ENCODE data around the gene FZR1. TPM values are rescaled to one million over a fixed set of nuclear protein-coding genes. Genes with fewer than 3 reads are reported as not detected.

Gene FZR1
- polyA plus RNA-seq, 2 of the 4 experiments (the other 2 are of a cell fraction): 13.9 to 18.1 TPM

- FAIRE-seq (no peak), ATAC-seq (peak; percentile 31 to 58; a peak in 4 of 6 replicates), DNase-seq (ENCODE audit: low read depth in 1 of 2, low spot score in 1 of 2) (no peak)
- H3K4me3 ChIP-seq: no peak overlapping the region
- peak overlapping the region; percentile 52 to 63; a peak in 3 of 6 replicates for H3K27ac ChIP-seq
- 36% methylated on average over 12 of the region's 24 CpGs for WGBS (ENCODE audit: missing lambda C conversion rate)
- no peak for TF ChIP-seq TP53 (CRISPR knock-in tag; IDR thresholded peaks at IDR 0.05)
- TF ChIP-seq RAD21 (conservative IDR thresholded peaks at IDR 0.05 in 1 of 2, IDR thresholded peaks at IDR 0.05 in 1 of 2): peak; percentile 76 to 81
- TF ChIP-seq, protein P1, sequence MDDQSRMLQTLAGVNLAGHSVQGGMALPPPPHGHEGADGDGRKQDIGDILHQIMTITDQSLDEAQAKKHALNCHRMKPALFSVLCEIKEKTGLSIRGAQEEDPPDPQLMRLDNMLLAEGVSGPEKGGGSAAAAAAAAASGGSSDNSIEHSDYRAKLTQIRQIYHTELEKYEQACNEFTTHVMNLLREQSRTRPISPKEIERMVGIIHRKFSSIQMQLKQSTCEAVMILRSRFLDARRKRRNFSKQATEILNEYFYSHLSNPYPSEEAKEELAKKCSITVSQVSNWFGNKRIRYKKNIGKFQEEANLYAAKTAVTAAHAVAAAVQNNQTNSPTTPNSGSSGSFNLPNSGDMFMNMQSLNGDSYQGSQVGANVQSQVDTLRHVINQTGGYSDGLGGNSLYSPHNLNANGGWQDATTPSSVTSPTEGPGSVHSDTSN (IDR thresholded peaks at IDR 0.05): no peak
- TF ChIP-seq RARB (CRISPR knock-in tag; IDR thresholded peaks at IDR 0.05): no peak
- peak; percentile 73 for TF ChIP-seq SMC3 (IDR thresholded peaks at IDR 0.05)
- TF ChIP-seq RCOR1 (IDR thresholded peaks at IDR 0.05; ENCODE audit: low read depth, low read length): no peak
- TF ChIP-seq CTCF (IDR thresholded peaks at IDR 0.05): peak; percentile 68
- TF ChIP-seq ZC3H11A (IDR thresholded peaks at IDR 0.05): no peak
- H3K4me1 ChIP-seq: peaks cover 16% of the 10 kb centered on the region; the same call in 2 of the 3 replicates
- ChIA-PET CTCF (interaction anchor here (0.6 to 6.7 kb wide), 43 partner anchors 8 to 286 kb away, joined by 3 to 78 read pairs (median 5); partner anchors contain the start of gene SMIM44), POLR2A (no interaction called here)
- H3K4me2 ChIP-seq: peak overlapping the region; percentile 47
- peaks cover 10% of the 10 kb centered on the region; the same call in 1 of the 3 replicates for H3K9me3 ChIP-seq
These were observed 34.0 kb upstream of the FZR1 start for GRCh38 chr19:3471954-3472655.

DNA sequence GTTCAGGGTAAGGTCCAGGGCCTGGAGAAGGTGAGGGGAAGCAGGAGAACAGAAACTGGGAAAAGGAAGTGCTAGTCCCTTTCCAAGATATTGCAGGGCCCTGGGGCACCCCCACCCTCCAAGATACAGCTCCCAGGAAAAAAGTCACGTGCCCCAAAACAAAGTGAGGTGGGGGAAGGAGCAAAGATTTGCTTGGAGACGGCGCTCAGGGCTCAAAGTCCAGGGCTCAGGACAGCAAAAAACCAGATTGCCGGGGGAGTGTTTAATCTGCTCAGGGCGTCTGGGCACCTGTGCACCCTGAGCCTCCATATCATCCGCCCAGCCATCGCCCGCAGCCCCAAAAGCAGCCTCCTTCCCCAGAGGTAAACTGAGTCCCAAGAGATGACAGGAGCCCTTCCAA is 32.1 kb upstream of the FZR1 start:
- no peak for FAIRE-seq
- CTCF ChIA-PET: interaction anchor here (0.8 to 6.7 kb wide), 11 partner anchors 10 to 180 kb away, joined by 3 to 78 read pairs (median 6); partner anchors contain the start of gene SMIM44
- Histone ChIP-seq H3K9me3 (no peaks in the 10 kb centered on the region), H3K4me1 (peaks cover 16% of the 10 kb centered on the region; the same call in 2 of the 3 replicates), H3K4me2 (peak overlapping the region; percentile 32), H3K4me3 (no peak overlapping the region), H3K27ac (peak overlapping the region in 1 of 2 experiments; percentile 1; a peak in 1 of 6 replicates)
- no peak for ATAC-seq
- no peak for DNase-seq (ENCODE audit: low read depth in 1 of 2, low spot score in 1 of 2)
- POLR2A ChIA-PET: no interaction called here
- WGBS (ENCODE audit: missing lambda C conversion rate): 43% methylated on average over 8 of the region's 8 CpGs
- TF ChIP-seq HDAC2 (IDR thresholded peaks at IDR 0.05) (no peak), USF2 (IDR thresholded peaks at IDR 0.05) (peak; percentile 45; the same call in 1 of the 2 replicates), EHF (CRISPR knock-in tag; IDR thresholded peaks at IDR 0.05) (no peak), RAD21 (conservative IDR thresholded peaks at IDR 0.05 in 1 of 2, IDR thresholded peaks at IDR 0.05 in 1 of 2) (no peak), JUN (IDR thresholded peaks at IDR 0.05) (no peak), ZSCAN20 (CRISPR knock-in tag; IDR thresholded peaks at IDR 0.05) (no peak), NFE2L2 (conservative IDR thresholded peaks at IDR 0.05; ENCODE audit: low read length) (no peak)
- TF ChIP-seq, protein P1 (IDR thresholded peaks at IDR 0.05): no peak

DNA sequence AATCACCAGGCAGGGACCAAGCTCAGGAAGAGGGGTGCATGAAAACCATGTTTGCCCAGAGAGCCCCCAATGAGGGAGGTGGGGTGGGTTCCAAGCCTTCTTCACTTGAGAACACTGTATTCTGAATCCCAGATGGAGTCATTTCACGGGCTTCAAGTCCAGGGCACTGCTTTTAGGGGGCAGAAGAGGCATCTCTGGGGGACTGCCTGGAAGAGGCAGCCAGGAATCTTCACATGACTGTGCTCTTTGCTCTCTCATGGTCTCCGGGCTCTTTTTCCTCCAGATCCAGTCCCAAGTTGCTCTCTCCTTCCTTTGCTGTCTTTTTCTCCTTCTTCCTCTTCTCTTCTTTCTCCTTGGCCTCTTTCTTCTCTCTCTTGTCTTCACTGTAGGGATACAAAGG is 31.5 kb upstream of the FZR1 start:
- 43% methylated on average over 2 of the region's 2 CpGs for WGBS (ENCODE audit: missing lambda C conversion rate)
- H3K9me3 ChIP-seq: no peaks in the 10 kb centered on the region
- CTCF ChIA-PET: interaction anchor here (1.4 to 6.7 kb wide), 7 partner anchors 9 to 147 kb away, joined by 3 to 78 read pairs (median 10); partner anchors contain the start of gene SMIM44

More for the DNA sequence above, 31.5 kb upstream of the FZR1 start:
- Histone ChIP-seq H3K4me1 (peaks cover 16% of the 10 kb centered on the region; the same call in 2 of the 3 replicates), H3K4me3 (no peak overlapping the region), H3K27ac (no peak overlapping the region), H3K4me2 (no peak overlapping the region)
- POLR2A ChIA-PET: no interaction called here
- ATAC-seq (no peak), FAIRE-seq (no peak), DNase-seq (ENCODE audit: low read depth in 1 of 2, low spot score in 1 of 2) (no peak)
- no peak for TF ChIP-seq USF2 (IDR thresholded peaks at IDR 0.05)
- TF ChIP-seq ZFP36 (IDR thresholded peaks at IDR 0.05; ENCODE audit: borderline replicate concordance, partially characterized antibody): peak; percentile 70

Data from A549 (cell line).